ENCODE measurements around the gene MNS1. TPM values are rescaled to one million over a fixed set of nuclear protein-coding genes. Genes with fewer than 3 reads are reported as not detected.

The MNS1 gene, protein sequence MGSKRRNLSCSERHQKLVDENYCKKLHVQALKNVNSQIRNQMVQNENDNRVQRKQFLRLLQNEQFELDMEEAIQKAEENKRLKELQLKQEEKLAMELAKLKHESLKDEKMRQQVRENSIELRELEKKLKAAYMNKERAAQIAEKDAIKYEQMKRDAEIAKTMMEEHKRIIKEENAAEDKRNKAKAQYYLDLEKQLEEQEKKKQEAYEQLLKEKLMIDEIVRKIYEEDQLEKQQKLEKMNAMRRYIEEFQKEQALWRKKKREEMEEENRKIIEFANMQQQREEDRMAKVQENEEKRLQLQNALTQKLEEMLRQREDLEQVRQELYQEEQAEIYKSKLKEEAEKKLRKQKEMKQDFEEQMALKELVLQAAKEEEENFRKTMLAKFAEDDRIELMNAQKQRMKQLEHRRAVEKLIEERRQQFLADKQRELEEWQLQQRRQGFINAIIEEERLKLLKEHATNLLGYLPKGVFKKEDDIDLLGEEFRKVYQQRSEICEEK
- total RNA-seq (0.60 and 0.70 TPM in 2 replicates), polyA plus RNA-seq (1.1 and 1.2 TPM in 2 replicates)

DNA sequence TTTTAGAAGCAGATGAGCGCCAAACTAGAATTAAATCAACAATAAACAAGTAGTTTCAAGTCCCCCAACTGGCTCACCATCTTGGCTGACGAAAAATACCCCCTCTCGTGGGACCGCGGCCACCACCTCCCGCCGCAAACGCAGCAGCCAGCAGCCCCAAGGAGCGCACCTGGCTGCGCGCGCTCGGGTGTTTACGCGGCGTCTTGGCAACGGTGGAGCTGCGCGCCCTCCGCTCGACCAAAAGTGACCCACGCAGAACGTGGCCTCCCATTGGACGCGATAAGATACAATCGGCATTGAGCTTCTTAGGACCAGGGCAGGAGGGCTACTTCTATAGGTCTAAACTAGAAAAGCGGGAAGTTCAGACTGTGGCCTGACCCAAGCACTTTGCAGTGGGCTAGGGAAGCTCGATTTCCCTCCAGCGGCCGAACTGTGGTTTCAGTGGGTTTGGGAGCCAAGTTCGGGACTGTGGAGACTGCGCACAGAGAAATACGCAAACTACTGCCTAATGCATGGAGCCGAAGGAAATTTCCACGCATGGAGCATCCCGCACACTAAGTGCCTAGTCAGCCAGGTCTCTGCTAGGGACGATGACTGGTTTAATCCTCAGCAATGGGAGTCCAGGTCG lies at the start of gene MNS1:
Gene MNS1, minus strand, starts transcription at position 245 of the 628 bp plus-strand sequence. Its CDS starts 165 bp downstream, at position 80.
- Histone ChIP-seq H4K20me1 (ENCODE audit: insufficient read depth, poor library complexity, severe bottlenecking) (no peaks in the 10 kb centered on the region), H3K27ac (no peak within 1 kb of the TSS)
- WGBS (ENCODE audit: low lambda C conversion rate, missing lambda C conversion rate), result 6% methylated on average over 37 of the region's 38 CpGs

DNA sequence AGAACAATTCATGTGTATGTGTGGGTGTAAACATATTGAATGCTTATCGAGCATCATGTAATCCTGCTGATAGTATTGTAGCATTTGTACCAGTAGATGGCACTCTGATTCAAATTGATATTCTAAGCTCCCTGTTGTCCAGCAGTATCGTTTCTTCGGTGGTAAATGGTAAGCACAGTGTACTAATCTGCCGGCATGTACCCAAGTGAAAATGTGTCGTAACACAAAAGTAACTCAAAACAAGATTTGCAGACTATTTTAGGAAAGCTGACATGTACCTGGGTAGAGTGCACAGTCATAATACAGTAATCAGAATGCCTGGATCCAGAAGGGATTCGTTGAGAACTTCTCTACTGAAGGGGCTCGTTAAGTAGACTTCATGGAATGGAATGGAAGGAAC lies 31.7 kb upstream of the MNS1 start:
- no peaks in the 10 kb centered on the region for H3K36me3 ChIP-seq (replicated peaks; ENCODE audit: insufficient read depth, low read depth)
- no peak overlapping the region for H2AFZ ChIP-seq
- H3K4me2 ChIP-seq, result peak overlapping the region; percentile 29
- no peak overlapping the region for H3K4me3 ChIP-seq
- H3K79me2 ChIP-seq, result no peaks in the 10 kb centered on the region
- H3K27ac ChIP-seq, result no peak overlapping the region
- peak; percentile 77 for DNase-seq (ENCODE audit: low spot score)
- H3K9me2 ChIP-seq (replicated peaks; ENCODE audit: insufficient read depth), result no peaks in the 10 kb centered on the region
- H4K20me1 ChIP-seq (ENCODE audit: insufficient read depth, poor library complexity, severe bottlenecking), result no peaks in the 10 kb centered on the region
- no peaks in the 10 kb centered on the region for H3K27me3 ChIP-seq
- TF ChIP-seq EZH2 (IDR thresholded peaks at IDR 0.05; ENCODE audit: borderline replicate concordance), result no peak
- TF ChIP-seq EZH2phosphoT487 (IDR thresholded peaks at IDR 0.05; ENCODE audit: low read depth, severe bottlenecking, unreplicated experiment), result no peak
- TF ChIP-seq, protein P1, sequence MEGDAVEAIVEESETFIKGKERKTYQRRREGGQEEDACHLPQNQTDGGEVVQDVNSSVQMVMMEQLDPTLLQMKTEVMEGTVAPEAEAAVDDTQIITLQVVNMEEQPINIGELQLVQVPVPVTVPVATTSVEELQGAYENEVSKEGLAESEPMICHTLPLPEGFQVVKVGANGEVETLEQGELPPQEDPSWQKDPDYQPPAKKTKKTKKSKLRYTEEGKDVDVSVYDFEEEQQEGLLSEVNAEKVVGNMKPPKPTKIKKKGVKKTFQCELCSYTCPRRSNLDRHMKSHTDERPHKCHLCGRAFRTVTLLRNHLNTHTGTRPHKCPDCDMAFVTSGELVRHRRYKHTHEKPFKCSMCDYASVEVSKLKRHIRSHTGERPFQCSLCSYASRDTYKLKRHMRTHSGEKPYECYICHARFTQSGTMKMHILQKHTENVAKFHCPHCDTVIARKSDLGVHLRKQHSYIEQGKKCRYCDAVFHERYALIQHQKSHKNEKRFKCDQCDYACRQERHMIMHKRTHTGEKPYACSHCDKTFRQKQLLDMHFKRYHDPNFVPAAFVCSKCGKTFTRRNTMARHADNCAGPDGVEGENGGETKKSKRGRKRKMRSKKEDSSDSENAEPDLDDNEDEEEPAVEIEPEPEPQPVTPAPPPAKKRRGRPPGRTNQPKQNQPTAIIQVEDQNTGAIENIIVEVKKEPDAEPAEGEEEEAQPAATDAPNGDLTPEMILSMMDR (IDR thresholded peaks at IDR 0.05; ENCODE audit: poor library complexity), result peak; percentile 75
- no peaks in the 10 kb centered on the region for H3K4me1 ChIP-seq (ENCODE audit: insufficient read depth)
- 42% methylated on average over 7 of the region's 7 CpGs for WGBS (ENCODE audit: low lambda C conversion rate, missing lambda C conversion rate)
- H3K9me3 ChIP-seq (ENCODE audit: low read depth), result no peaks in the 10 kb centered on the region

More for the DNA sequence above, at the start of gene MNS1:
- no peaks in the 10 kb centered on the region for H3K79me2 ChIP-seq
- peak within 1 kb of the TSS; percentile 86 for H3K4me2 ChIP-seq
- no peaks in the 10 kb centered on the region for H3K36me3 ChIP-seq (replicated peaks; ENCODE audit: insufficient read depth, low read depth)
- H2AFZ ChIP-seq, result peak within 1 kb of the TSS; percentile 71
- no peaks in the 10 kb centered on the region for H3K27me3 ChIP-seq
- no peaks in the 10 kb centered on the region for H3K9me3 ChIP-seq (ENCODE audit: low read depth)
- peak within 1 kb of the TSS; percentile 70 for H3K4me3 ChIP-seq
- TF ChIP-seq EZH2 (IDR thresholded peaks at IDR 0.05; ENCODE audit: borderline replicate concordance) (no peak), EZH2phosphoT487 (IDR thresholded peaks at IDR 0.05; ENCODE audit: low read depth, severe bottlenecking, unreplicated experiment) (no peak)
- TF ChIP-seq, protein P1 (IDR thresholded peaks at IDR 0.05; ENCODE audit: poor library complexity), result no peak
- no peaks in the 10 kb centered on the region for H3K4me1 ChIP-seq (ENCODE audit: insufficient read depth)
- no peaks in the 10 kb centered on the region for H3K9me2 ChIP-seq (replicated peaks; ENCODE audit: insufficient read depth)
- peak; percentile 94 for DNase-seq (ENCODE audit: low spot score)

DNA sequence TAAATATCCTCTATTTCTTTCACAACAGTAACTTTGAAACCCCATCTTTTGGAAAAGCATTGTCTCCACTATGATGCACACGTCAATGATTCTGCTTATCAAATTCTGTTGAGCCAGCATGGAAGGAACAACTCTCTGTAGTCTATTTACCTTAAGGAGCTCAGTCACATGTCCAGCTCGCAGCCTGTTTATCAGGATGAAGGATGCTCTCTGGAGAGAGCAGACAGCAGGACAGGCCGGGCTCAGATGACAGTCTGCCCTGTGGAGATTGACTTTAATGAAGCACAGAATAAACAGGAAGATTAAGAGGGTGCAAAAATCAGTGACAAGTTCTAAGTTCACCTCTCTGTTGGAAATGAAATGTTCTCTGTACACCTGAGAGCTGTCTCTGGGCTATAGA lies 30.6 kb upstream of the MNS1 start:
- Histone ChIP-seq H2AFZ (no peak overlapping the region), H4K20me1 (ENCODE audit: insufficient read depth, poor library complexity, severe bottlenecking) (no peaks in the 10 kb centered on the region), H3K36me3 (replicated peaks; ENCODE audit: insufficient read depth, low read depth) (no peaks in the 10 kb centered on the region), H3K9me3 (ENCODE audit: low read depth) (no peaks in the 10 kb centered on the region), H3K4me2 (no peak overlapping the region), H3K9me2 (replicated peaks; ENCODE audit: insufficient read depth) (no peaks in the 10 kb centered on the region), H3K27me3 (no peaks in the 10 kb centered on the region), H3K27ac (no peak overlapping the region), H3K4me3 (no peak overlapping the region), H3K79me2 (no peaks in the 10 kb centered on the region), H3K4me1 (ENCODE audit: insufficient read depth) (no peaks in the 10 kb centered on the region)
- 63% methylated on average over 3 of the region's 3 CpGs for WGBS (ENCODE audit: low lambda C conversion rate, missing lambda C conversion rate)
- TF ChIP-seq EZH2phosphoT487 (IDR thresholded peaks at IDR 0.05; ENCODE audit: low read depth, severe bottlenecking, unreplicated experiment), result no peak
- TF ChIP-seq, protein P1 (IDR thresholded peaks at IDR 0.05; ENCODE audit: poor library complexity), result no peak
- no peak for TF ChIP-seq EZH2 (IDR thresholded peaks at IDR 0.05; ENCODE audit: borderline replicate concordance)
- no peak for DNase-seq (ENCODE audit: low spot score)
